ENCODE results near the gene SORBS2.
A peak's percentile ranks its signal among the peaks of the same experiment; 100 is the strongest.

SORBS2 gene

GRCh38 chr4:185666156-185666555, 145.8 kb downstream of the SORBS2 start:
- DNase-seq = no peak

- DNase-seq = no peak
These were observed 146.3 kb downstream of the SORBS2 start for GRCh38 chr4:185665655-185666054.

GRCh38 chr4:185664481-185664880, 147.5 kb downstream of the SORBS2 start:
- no peak for DNase-seq

- no peak for DNase-seq
These were observed 149.8 kb downstream of the SORBS2 start for GRCh38 chr4:185662030-185662778.

GRCh38 chr4:185660340-185660739, 151.7 kb downstream of the SORBS2 start:
- no peak for DNase-seq

- DNase-seq = no peak
These were observed 154.3 kb downstream of the SORBS2 start for GRCh38 chr4:185657699-185658098.

GRCh38 chr4:185657183-185657582, 154.8 kb downstream of the SORBS2 start:
- DNase-seq = no peak

GRCh38 chr4:185656467-185656931, 155.5 kb downstream of the SORBS2 start:
- no peak for DNase-seq

GRCh38 chr4:185654965-185655554, 156.9 kb downstream of the SORBS2 start:
- DNase-seq = no peak

- DNase-seq = no peak
These were observed 157.7 kb downstream of the SORBS2 start for GRCh38 chr4:185654311-185654710.

GRCh38 chr4:185651851-185652250, 160.1 kb downstream of the SORBS2 start:
- no peak for DNase-seq

GRCh38 chr4:185651137-185651677, 160.8 kb downstream of the SORBS2 start:
- DNase-seq = no peak

- no peak for DNase-seq
These were observed 163.4 kb downstream of the SORBS2 start for GRCh38 chr4:185648631-185649030.

- no peak for DNase-seq
These were observed 166.6 kb downstream of the SORBS2 start for GRCh38 chr4:185645403-185645802.

GRCh38 chr4:185644408-185644807, 167.6 kb downstream of the SORBS2 start:
- DNase-seq = no peak

- DNase-seq = no peak
These were observed 169.1 kb downstream of the SORBS2 start for GRCh38 chr4:185642907-185643306.

- DNase-seq = peak; percentile 22
These were observed 171.0 kb downstream of the SORBS2 start for GRCh38 chr4:185640811-185641675.

GRCh38 chr4:185638548-185639301, 173.3 kb downstream of the SORBS2 start:
- DNase-seq = no peak

GRCh38 chr4:185638093-185638492, 173.9 kb downstream of the SORBS2 start:
- no peak for DNase-seq

GRCh38 chr4:185637163-185637875, 174.7 kb downstream of the SORBS2 start:
- no peak for DNase-seq

- DNase-seq = peak; percentile 23
These were observed 177.8 kb downstream of the SORBS2 start for GRCh38 chr4:185634066-185634652.

Measured in NCI-H526 treated with DMSO at 0.1 percent for 48 hours (cell line).